GM12891 (cell line): ENCODE results near the gene TMEM132D.

Source experiments
- POLR2A ChIP-seq: IDR thresholded peaks from 2 replicates; pipeline ENCODE4 v1.6.1; 2011; ENCODE audit warnings: low read depth, low read length, control low read depth
- POLR2AphosphoS5 ChIP-seq: IDR thresholded peaks from 2 replicates; pipeline ENCODE4 v1.6.1; 2011; ENCODE audit warnings: low read depth, low read length, control low read depth
- POU2F2 ChIP-seq: IDR thresholded peaks from 2 replicates; pipeline ENCODE4 v1.6.1; 2011; ENCODE audit warnings: low read depth, mild to moderate bottlenecking, control low read depth, low read length, moderate library complexity
- TAF1 ChIP-seq: IDR thresholded peaks from 2 replicates; pipeline ENCODE4 v1.6.1; 2011; ENCODE audit warnings: low read depth, low read length, control low read depth

GRCh38 chr12:129641926-129642325 lies 261.9 kb downstream of the TMEM132D start:
- no peak for TF ChIP-seq POLR2A
- TF ChIP-seq POLR2AphosphoS5, result no peak
- no peak for TF ChIP-seq TAF1
- TF ChIP-seq POU2F2, result no peak
